HG03558 (cell line): Measurements from ENCODE around the gene ZNF689.
A peak's percentile ranks its signal among the peaks of the same experiment; 100 is the strongest.

Experiments
- ATAC-seq: cut with Tn5 transposase; IDR thresholded peaks from one replicate; pipeline ENCODE4 v1.9.1; 2021; ENCODE audit warnings: moderate number of reproducible peaks; ENCODE audit not compliant: unreplicated experiment; ENCODE audit errors: extremely low read depth

Gene ZNF689

DNA sequence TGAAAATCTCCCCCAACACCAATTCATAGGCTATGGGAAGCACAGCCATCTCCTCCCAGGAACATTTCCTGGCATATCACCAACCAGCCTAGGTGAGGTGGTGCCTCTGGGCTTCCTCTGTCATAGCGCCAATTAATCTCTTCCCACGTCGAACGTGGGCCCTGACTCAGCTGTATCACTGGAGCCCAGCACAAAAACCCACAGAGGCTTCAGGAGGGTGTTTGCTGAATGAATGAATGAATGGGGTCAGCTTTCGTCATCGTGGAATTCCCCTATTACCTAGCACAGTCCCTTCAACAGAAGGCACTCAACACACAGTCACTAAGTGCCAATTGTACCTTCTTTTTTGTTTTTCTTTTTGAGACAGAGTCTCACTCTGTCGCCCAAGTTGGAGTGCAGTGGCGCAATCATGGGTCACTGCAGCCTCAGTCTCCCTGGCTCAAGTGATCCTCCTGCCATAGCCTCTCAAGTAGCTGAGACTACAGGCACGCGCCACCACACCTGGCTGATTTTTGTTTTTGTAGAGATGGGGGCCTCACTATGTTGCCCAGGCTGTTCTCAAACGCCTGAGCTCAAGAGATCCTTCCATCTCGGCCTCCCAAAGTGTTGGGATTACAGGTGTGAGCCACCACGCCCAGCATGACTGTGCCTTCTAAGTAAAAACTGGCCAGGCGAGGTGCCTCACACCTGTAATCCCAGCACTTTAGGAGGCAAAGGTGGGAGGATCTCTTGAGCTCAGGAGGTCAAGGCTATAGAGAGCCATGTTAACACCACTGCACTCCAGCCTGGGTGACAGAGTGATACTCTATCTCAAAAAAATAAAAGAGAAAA, 42.8 kb downstream of the ZNF689 start:
- no peak for ATAC-seq

DNA sequence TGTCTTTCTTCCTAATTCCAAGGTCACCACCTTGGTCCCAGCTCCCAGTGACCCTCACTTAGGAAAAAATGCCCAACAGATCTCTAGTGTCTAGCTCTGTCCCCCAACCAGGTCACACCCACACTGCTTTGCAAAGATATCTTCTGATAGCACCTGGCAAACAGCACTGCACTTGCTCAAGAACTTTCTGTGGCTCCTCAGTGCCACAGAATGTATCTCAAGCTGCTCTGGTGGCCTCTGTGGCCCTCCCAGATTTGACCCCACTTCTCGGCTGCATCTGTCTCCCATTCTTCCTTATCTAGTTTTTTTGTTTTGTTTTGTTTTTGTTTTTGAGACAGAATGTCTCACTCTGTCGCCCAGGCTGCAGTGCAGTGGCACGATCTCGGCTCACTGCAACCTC, 43.7 kb downstream of the ZNF689 start:
- ATAC-seq = no peak

DNA sequence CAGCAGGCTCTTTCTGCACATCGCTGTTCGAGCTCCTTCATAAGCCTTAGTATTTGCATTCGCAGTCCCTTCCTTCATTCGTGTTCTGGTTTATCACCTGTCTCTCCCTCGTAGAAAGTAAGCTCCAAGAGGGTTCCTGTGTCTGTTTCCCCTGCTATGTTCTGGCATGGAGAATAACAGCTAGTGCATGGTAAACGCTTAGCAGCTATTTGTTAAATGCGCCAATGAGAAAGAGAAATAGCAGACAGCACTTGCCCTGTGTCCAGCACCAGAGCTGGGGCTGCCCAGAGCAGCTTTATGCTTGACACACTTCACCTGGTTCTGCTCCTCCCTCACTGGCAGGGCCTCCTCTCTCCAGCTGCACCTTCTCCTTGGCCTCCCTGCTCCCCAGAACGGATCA, 44.2 kb downstream of the ZNF689 start:
- no peak for ATAC-seq

DNA sequence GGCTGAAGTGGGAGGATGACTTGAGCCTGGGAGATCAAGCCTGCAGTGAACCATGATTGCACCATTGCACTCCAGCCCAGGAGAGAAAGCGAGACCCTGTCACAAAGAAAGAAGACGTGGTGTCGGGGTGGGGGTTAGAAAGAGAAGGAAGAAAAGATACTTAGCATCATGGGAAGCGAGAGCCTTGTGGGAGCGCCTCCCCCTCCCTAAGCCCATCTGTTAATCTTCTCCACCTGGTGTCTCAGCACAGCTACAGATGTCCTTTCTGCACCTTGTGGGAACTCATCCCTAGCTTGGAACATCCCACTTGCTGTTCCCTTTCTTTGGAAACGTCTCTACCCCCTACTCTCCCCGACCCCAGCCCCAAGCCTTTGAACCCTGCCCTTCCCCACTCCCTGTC, 44.7 kb downstream of the ZNF689 start:
- ATAC-seq = no peak

DNA sequence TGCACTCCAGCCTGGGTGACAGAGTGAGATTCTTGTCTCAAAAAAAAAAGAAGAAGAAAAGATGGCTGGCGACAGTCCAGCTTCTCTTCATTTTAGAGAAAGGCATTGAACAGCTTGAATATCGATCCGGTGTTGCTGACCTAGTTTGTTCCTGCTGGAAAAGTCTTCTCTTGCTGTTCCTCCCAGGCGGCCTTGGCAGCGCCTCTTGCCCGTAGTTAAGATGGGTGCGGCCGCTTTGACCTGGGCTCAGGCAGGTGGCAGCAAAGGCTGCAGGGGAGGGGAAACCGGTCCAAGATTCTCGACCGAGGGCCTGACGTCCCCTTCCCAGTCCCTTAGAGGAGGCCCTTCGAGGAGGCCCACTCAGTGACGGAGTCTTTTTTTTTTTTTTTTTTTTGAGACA, 48.2 kb downstream of the ZNF689 start:
- no peak for ATAC-seq

DNA sequence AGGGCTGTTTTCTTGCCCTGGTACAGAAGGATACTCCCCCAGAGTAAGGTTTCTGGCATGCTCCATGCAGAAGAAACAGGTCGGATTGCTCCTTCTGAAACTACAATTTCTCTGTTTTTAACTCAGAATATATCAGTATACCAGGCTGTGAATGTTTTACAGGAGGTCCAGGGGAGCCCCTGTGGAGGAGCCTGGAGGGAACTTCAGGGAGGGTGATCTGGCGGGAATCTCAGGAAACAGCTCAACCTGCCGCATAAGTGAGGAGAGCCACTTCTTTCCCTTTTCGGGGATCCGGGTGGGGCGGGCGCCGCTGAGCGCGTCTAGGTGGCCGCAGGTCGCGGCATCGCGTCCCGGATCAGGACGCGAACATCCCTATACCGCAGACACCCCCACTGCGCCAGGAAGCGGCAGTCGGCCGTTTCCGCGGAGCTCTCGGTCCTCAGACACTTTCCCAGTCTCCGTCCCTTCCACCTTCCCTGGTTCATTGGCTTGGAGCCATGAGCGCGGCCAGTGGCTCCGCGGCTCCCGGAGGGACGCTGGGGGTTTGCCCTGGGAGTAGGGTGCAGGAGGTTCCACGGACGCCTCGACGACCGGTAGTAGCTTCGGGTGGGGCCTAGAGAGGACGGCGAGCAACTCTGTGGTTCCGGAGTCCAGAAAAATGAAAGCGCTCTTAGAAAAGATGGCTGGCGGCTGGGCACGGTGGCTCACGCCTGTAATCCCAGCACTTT, 48.9 kb downstream of the ZNF689 start:
- no peak for ATAC-seq

DNA sequence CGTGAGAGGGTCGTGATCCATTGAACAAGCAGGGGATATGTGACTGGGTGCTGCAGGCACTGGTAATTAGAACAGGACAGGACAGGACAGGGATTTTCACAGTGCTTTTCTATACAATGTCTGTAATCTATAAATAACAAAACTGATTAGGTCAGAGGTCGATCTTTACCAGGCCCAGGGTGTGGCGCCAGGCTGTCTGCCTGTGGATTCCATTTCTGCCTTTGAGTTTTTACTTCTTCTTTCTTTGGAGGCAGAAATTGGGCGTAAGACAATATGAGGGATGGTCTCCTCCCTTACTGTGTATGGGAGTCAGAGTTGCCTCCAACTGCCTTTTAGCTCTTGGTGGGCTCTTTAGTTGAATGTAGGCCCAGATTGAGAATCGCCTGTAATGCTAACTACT, 50.5 kb downstream of the ZNF689 start:
- ATAC-seq = no peak

DNA sequence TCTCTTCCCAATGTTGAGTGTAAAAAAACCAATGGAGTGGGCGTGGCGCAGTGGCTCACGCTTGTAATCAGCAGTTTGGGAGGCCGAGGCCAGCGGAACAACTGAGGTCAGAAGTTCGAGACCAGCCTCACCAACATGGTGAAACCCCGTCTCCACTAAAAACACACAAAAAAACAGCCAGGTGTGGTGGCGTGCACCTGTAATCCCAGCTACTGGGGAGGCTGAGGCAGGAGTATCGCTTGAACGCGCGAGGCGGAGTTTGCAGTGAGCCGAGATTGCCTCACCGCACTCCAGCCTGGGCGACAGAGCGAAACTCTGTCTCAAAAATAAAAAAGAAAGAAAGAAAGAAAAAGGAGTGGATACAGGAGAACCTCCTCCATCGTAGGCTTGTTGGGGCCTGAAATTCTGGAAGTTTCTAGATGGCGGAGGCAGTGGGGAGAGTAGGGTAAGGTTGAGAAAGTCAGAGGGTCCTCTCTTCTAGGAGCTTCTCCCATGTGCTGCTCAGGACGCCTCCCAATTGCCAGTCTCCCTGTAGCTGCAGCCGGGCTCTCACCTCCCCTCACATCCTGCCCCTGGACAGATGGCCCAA, 51.3 kb downstream of the ZNF689 start:
- ATAC-seq = no peak

DNA sequence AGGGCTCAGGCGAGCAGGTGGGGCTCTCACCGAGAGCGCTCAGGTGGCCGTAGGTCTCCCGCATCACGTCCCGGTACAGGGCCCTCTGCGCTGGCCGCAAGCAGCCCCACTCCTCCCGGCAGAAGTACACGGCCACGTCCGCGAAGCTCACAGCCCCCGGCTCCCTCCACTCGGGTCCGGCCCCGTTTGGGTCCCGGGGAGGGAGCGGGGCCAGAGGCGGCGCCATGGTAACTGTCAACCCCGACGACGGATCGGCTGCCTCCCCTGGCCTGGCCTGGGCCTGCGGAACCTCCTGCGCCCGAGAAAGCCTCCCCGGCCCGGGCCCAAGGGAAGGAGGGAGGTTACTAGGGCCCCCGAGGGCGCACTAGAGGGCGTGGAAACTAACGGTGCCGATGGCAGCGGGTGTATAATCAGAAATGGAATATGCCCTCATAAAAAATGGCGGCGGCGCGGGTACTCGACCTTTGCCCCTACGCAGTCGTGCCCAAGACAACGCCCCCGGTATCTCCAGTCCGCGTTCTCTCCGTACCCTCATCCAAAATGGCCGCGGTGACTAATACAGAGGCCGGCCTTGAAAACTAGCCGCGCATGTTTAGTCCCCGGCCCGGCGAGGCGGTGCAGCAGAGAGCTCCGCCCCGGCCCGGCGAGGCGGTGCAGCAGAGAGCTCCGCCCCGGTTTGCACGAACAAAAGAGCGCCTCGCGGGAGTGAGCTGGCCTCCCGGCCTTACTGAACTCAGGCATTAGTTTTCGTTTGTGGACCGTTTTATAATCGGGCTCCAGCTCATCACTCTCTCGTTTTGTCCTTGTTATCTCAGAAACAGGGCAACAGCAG, 52.0 kb downstream of the ZNF689 start, which contains the start of gene ZNF764:
ZNF764 (minus strand) TSS at position 418 of the 832 bp plus-strand sequence; CDS start at position 226, 192 bp downstream.
- peak; percentile 65 for ATAC-seq

DNA sequence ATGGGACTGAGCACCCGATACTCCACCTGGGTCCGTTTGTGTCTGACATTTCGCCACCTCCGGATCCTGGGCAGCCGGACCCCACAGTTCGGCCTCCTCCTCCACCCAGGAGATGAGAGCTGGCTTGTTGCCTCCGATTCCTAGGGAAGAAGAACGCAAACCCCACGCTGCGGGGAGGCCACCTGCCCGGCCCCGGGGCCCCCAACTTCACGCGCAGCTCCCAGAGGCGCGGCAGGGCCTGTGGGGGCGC, 52.6 kb downstream of the ZNF689 start:
- no peak for ATAC-seq

DNA sequence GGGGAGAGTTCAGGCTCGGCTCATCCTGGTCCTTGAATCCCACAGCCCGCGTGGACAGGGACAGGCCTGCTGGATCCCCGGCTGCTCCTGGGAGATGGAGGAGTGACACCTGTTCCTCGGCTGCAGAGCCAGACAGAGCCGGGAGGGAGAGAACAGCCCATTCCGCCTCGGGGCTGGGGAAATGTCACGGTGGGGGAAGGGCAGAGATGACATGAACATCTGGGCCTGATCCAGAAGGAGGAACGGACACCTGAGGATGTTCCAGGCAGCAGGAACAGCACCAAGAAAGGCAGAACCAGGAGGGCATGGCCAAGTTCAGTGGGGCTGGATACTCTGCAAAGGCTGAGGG, 54.1 kb downstream of the ZNF689 start:
- ATAC-seq = no peak

DNA sequence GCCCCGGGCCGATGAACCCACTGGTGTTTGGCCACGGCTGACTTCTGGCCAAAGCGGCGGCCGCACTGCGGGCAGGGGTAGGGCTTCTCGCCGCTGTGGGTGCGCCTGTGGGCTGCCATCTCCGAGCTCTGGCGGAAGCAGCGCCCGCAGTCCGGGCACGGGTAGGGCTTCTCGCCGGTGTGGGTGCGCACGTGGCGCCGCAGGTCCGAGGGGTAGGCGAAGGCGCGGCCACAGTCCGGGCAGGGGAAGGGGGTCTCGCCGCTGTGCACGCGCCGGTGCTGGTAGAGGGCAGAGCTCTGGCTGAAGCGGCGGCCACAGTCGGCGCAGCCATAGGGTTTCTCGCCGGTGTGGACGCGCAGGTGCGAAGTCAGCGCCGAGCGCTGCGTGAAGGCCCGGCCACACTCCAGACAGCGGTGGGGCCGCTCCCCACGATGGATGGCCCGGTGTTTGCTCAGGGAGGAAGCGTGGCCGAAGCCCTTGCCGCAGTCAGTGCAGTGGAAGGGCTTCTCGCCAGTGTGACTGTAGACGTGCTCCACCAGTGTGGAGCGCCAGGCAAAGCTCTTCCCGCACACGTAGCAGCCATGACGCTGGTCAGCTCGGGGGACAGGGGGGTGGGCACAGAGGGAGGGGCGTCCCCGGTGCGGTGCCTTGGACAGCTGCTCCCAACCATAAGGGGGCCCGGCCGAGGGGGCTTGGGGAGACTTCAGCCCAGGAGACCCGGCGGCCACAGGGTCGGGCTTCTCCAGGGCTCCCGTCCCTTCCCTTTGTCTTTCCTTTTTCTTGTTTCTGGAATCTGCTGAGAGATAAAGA, 54.7 kb downstream of the ZNF689 start:
- no peak for ATAC-seq

DNA sequence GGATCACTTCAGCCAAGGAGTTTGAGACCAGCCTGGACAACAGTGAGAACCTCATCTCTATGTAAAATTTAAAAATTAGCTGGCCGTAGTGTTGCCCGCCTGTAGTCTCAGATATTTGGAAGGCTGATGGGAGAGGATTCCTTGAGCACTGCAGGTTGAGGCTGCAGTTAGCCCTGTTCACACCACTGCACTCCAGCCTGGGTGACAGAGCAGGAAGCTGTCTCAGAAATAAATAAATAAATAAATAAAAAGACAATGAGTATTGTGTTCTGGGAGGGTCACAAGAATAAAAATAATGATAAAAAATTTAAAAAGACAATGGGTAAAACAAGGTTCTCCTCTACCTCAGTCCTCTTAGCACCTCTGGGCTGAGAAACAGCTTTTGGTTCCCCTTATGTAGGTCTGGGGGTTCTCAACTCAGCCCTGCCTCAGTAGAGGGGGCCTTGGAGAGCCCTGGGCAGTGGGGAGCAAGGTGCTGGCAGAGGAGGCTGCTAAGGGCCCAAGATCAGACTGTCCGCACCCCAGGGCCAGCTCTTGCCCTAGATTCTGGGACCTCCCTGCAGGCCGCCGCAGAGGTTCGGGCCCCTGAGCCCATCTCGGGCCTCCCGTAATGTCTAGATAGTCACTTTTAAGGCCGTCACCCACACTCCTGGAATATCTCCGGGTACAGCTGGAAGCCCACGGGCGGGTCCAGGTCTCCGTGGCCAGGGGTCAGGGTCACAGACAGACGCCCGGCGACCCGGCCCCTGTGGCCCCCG, 55.5 kb downstream of the ZNF689 start:
- no peak for ATAC-seq

DNA sequence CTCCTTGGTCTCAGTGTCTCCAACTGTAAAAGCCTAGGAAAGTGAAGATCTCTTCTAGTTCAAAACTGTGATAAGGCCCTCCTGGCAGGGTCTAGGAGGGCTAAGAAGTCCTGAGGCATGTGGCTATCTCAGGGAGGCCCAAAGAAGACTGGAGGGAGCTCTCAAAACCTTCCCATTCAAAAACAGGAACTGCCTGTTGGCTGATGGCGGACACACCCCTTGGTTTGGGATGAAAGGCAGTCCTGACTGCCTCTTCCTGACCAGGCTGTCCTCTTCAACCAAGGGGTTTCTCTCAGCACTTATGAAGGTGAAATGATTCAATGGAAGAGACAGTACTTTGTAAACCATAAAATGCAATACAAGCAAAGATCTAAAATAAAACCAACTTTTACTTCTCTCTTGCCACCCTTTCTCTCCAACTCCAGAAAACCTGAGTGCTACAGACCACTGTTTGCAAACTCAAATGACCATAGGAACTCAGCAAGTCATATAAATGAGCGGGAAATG, 56.7 kb downstream of the ZNF689 start:
- no peak for ATAC-seq

DNA sequence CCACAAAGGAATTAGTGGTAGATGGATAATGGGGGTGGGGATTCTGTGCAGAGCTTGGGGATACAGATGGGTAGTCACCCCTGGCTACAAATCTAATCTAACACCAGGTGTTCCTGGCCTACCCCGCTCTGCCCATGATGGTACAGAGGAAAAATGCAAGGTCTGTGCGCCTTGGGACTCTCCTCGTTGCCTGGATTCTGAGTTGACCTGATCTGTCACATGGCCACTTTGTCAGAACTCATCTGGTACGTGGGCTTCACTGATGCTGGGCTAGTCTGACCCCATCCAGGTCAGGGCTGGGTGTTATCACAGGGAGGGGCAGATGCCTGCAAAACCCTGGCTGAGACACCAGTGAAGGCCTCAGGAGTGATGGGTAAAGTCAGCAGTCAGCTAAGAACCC, 57.2 kb downstream of the ZNF689 start:
- no peak for ATAC-seq
